HG02970 (cell line): ENCODE measurements around the gene ARHGAP15.

Experiments used
- ATAC-seq: cut with Tn5 transposase; IDR thresholded peaks from one replicate; pipeline ENCODE4 v1.9.1; 2021; ENCODE audit warnings: mild to moderate bottlenecking, moderate library complexity, moderate number of reproducible peaks; ENCODE audit not compliant: unreplicated experiment, low FRiP score

The ARHGAP15 gene

GRCh38 chr2:143601828-143602227, 472.6 kb downstream of the ARHGAP15 start:
- ATAC-seq, result no peak

DNA sequence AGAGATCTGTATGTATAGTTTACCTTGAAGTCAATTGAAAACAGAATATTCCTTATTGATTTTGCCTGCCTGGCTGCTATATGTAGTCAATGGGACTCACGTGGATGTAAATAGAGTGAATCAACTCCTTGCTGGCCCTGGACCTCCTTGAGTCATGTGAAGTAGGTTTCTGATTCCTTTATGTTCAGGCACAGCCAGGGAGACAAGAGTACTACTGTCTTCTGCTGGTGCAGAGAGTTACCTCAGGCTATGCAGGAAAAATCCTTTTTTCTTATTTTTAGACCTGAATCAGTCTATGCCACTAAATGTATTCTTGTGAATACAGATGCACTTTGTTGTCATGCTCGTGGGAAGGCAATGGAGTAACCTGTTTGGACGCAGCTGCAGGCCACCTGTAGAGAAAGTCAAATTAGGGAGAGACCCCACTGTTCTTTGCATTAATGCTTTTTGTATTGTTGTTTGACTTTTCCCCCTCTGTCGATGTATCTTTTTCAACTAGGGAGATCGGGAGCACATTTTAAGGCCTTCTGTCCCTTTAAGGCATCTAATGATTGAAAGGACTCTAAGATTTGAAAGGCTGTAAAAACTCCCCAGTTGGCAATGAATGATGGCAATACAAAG, 473.9 kb downstream of the ARHGAP15 start:
- ATAC-seq, result no peak

GRCh38 chr2:143603846-143604565, 474.8 kb downstream of the ARHGAP15 start:
- no peak for ATAC-seq

- ATAC-seq, result no peak
These were observed 475.3 kb downstream of the ARHGAP15 start for GRCh38 chr2:143604566-143604959.

GRCh38 chr2:143607231-143608062, 478.2 kb downstream of the ARHGAP15 start:
- ATAC-seq, result no peak

- ATAC-seq, result no peak
These were observed 478.8 kb downstream of the ARHGAP15 start for GRCh38 chr2:143608063-143608423.

- ATAC-seq, result no peak
These were observed 479.5 kb downstream of the ARHGAP15 start for GRCh38 chr2:143608758-143609157.

GRCh38 chr2:143611336-143611735, 482.1 kb downstream of the ARHGAP15 start:
- no peak for ATAC-seq

DNA sequence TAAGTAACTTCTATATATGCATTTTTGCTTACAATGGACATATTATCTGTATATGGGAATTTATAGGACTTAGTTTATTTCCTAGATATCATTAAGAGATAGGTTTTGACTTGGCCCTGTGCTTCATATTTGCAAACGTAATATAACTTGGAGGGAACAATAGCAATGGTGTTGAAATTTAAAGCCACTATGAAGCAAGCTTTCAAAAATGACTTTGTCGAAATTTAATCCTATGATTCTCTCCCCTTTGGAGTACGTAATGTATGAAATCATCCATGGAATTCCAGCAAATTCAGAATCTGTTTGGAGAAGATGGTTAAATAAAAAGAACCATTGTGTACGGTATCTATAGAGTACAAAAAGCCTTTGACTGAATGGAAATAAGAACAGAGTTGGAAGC, 486.3 kb downstream of the ARHGAP15 start:
- ATAC-seq, result no peak

- no peak for ATAC-seq
These were observed 487.2 kb downstream of the ARHGAP15 start for GRCh38 chr2:143616452-143616851.

GRCh38 chr2:143617803-143618415, 488.7 kb downstream of the ARHGAP15 start:
- no peak for ATAC-seq

- ATAC-seq, result no peak
These were observed 492.9 kb downstream of the ARHGAP15 start for GRCh38 chr2:143622106-143622505.

GRCh38 chr2:143623231-143623908, 494.2 kb downstream of the ARHGAP15 start:
- ATAC-seq, result no peak

DNA sequence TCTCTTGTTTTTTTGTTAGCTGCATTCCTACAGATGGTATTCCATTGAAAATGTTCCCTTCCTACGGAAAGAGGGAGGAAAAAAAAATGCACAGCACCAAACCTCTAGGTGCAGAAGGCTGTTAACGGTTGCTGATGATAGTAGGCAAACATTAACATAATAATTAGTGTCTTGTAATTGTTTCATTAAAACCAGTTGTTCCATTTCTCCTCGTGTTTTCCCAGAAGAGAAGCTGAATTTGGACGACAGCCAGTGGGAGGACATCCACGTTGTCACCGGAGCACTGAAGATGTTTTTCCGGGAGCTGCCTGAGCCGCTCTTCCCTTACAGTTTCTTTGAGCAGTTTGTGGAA, 494.7 kb downstream of the ARHGAP15 start:
- no peak for ATAC-seq

- no peak for ATAC-seq
These were observed 500.1 kb downstream of the ARHGAP15 start for GRCh38 chr2:143629340-143629739.

DNA sequence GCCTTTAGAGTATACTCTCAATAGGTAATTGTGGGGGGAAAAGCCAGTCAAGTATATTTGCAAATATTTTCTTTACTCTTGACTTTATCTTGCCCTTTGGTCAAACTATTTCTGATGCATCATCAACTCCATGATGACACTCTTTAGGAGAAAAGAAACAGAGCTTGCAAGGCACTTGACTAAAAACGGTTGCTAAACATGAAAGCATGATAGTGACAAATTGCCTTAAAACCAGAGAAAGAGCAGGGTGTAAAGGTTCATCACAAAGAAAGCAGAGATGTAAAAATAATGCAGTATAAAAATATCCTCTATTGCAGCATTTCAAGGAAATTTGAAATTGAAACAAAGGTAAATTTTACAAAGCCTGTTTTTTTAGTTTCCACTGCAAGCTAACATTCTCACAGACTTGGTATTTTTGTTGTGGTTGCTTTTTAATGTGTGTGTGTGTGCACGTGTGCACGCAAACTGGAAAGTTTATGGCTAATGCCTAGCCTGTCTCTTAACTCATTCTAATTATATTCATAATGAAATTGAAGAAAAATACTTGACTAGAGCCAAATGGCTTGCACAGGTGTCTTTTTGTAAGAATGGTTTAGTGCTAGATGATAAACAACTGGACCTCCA, 503.6 kb downstream of the ARHGAP15 start:
- no peak for ATAC-seq

- no peak for ATAC-seq
These were observed 504.2 kb downstream of the ARHGAP15 start for GRCh38 chr2:143633419-143633818.

GRCh38 chr2:143635302-143635701, 506.1 kb downstream of the ARHGAP15 start:
- ATAC-seq, result no peak

DNA sequence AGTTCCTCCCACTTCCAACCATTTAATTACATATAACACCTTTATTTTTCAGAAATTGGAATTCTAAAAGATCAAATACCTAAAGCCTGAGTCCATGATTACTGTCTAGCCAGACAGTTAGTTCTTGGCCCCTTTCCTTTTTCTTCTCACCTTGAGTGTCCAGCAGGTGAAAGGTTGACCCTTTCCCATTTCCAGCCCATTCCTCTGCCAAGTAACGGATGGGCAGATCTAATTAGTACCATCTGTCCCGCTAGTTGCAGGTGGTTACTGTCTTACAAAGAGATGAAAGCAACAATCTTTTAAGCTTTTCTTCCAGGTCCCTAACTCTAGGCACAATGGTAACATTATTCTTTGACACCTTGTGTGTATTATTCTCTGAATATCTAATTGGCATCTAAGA, 506.7 kb downstream of the ARHGAP15 start:
- ATAC-seq, result no peak

GRCh38 chr2:143640826-143641225, 511.6 kb downstream of the ARHGAP15 start:
- ATAC-seq, result no peak
